ENCODE measurements around the gene METTL24. TPM values are rescaled to one million over a fixed set of nuclear protein-coding genes. Genes with fewer than 3 reads are reported as not detected.

METTL24 gene
- total RNA-seq, 1 donor from 2014 or later = 3.6 TPM

GRCh38 chr6:110269623-110270022 lies 88.5 kb downstream of the METTL24 start:
- Mint-ChIP-seq H3K4me3 (no peak overlapping the region), H3K36me3 (ENCODE audit: low read depth) (peaks cover 7% of the 10 kb centered on the region), H3K4me1 (peaks cover 21% of the 10 kb centered on the region), H3K27me3 (ENCODE audit: low read depth) (peaks cover 4% of the 10 kb centered on the region), H3K27ac (ENCODE audit: unreplicated experiment) (no peak overlapping the region), H3K9me3 (peaks cover 4% of the 10 kb centered on the region)
- TF ChIP-seq CTCF (conservative IDR thresholded peaks at IDR 0.05) = no peak
- no peak for DNase-seq (ENCODE audit: low read depth, low spot score)

GRCh38 chr6:110266996-110267395 lies 91.2 kb downstream of the METTL24 start:
- Mint-ChIP-seq H3K4me3 (no peak overlapping the region), H3K27ac (ENCODE audit: unreplicated experiment) (no peak overlapping the region), H3K9me3 (peaks cover 3% of the 10 kb centered on the region), H3K36me3 (ENCODE audit: low read depth) (peaks cover 7% of the 10 kb centered on the region), H3K4me1 (peaks cover 14% of the 10 kb centered on the region), H3K27me3 (ENCODE audit: low read depth) (no peaks in the 10 kb centered on the region)
- TF ChIP-seq CTCF (conservative IDR thresholded peaks at IDR 0.05) = no peak
- no peak for DNase-seq (ENCODE audit: low read depth, low spot score)

GRCh38 chr6:110265273-110265672 lies 92.9 kb downstream of the METTL24 start:
- Mint-ChIP-seq H3K9me3 (peaks cover 8% of the 10 kb centered on the region), H3K27me3 (ENCODE audit: low read depth) (peaks cover 6% of the 10 kb centered on the region), H3K4me1 (peaks cover 11% of the 10 kb centered on the region), H3K4me3 (no peak overlapping the region), H3K27ac (ENCODE audit: unreplicated experiment) (no peak overlapping the region), H3K36me3 (ENCODE audit: low read depth) (peaks cover 14% of the 10 kb centered on the region)
- DNase-seq (ENCODE audit: low read depth, low spot score) = no peak
- no peak for TF ChIP-seq CTCF (conservative IDR thresholded peaks at IDR 0.05)

- H3K36me3 Mint-ChIP-seq (ENCODE audit: low read depth) = peaks cover 6% of the 10 kb centered on the region
- no peak overlapping the region for H3K4me3 Mint-ChIP-seq
- no peak for TF ChIP-seq CTCF (conservative IDR thresholded peaks at IDR 0.05)
- no peak for DNase-seq (ENCODE audit: low read depth, low spot score)
- H3K9me3 Mint-ChIP-seq = peaks cover under 1% of the 10 kb centered on the region
- H3K27ac Mint-ChIP-seq (ENCODE audit: unreplicated experiment) = no peak overlapping the region
- no peaks in the 10 kb centered on the region for H3K4me1 Mint-ChIP-seq
- H3K27me3 Mint-ChIP-seq (ENCODE audit: low read depth) = peaks cover 6% of the 10 kb centered on the region
Observed at GRCh38 chr6:110256366-110256765, 101.8 kb downstream of the METTL24 start.

- no peak for TF ChIP-seq CTCF (conservative IDR thresholded peaks at IDR 0.05)
- peaks cover 3% of the 10 kb centered on the region for H3K27me3 Mint-ChIP-seq (ENCODE audit: low read depth)
- DNase-seq (ENCODE audit: low read depth, low spot score) = peak; percentile 47
- no peaks in the 10 kb centered on the region for H3K4me1 Mint-ChIP-seq
- peaks cover 3% of the 10 kb centered on the region for H3K36me3 Mint-ChIP-seq (ENCODE audit: low read depth)
- H3K27ac Mint-ChIP-seq (ENCODE audit: unreplicated experiment) = no peak overlapping the region
- H3K9me3 Mint-ChIP-seq = no peaks in the 10 kb centered on the region
- H3K4me3 Mint-ChIP-seq = no peak overlapping the region
Observed at GRCh38 chr6:110255211-110255750, 102.9 kb downstream of the METTL24 start.

Data from neural crest cell (in vitro differentiated cells).